Ovary (tissue), 3 donors: Measurements from ENCODE around the gene WNT7B.

Experiments used
- CTCF ChIP-seq, 3 donors: fragments of 450-650 bp in 2 of 3; fragments of 200-600 bp in 1 of 3; IDR thresholded peaks; one replicate each; pipeline versions ENCODE4 v1.5.1 to v1.8.0; 2016 to 2022; ENCODE audit warnings: antibody characterized with exemption in 3 of 3, mild to moderate bottlenecking in 1 of 3
- POLR2A ChIP-seq: fragments of 450-650 bp; IDR thresholded peaks from one replicate; pipeline ENCODE4 v1.6.1; 2017; ENCODE audit warnings: antibody characterized with exemption, mild to moderate bottlenecking, moderate library complexity
- donor health status: DM: no; HTN: no; CAD: no.

GRCh38 chr22:45889539-45890350, 87.2 kb downstream of the WNT7B start:
- no peak for TF ChIP-seq CTCF (IDR thresholded peaks at IDR 0.05)
- TF ChIP-seq POLR2A, result no peak
